HL-60 (cell line): ENCODE data around the gene PRAMEF12.
"Not testable (repeated sequence)": the region's sequence is repeated elsewhere in the genome, so short reads cannot be mapped to it uniquely, and the experiment has no call there.

Experiments used
- CTCF ChIP-seq: IDR thresholded peaks from one replicate; pipeline ENCODE4 v1.5.1; 2011; ENCODE audit warnings: low read length, control low read depth, inconsistent platforms; ENCODE audit not compliant: insufficient read depth
- POLR2AphosphoS5 ChIP-seq: IDR thresholded peaks from 2 replicates; pipeline ENCODE4 v1.6.1; 2012; ENCODE audit warnings: low read depth
- REST ChIP-seq: IDR thresholded peaks from 2 replicates; pipeline ENCODE4 v1.6.1; 2012; ENCODE audit warnings: low read depth; ENCODE audit not compliant: insufficient replicate concordance

DNA sequence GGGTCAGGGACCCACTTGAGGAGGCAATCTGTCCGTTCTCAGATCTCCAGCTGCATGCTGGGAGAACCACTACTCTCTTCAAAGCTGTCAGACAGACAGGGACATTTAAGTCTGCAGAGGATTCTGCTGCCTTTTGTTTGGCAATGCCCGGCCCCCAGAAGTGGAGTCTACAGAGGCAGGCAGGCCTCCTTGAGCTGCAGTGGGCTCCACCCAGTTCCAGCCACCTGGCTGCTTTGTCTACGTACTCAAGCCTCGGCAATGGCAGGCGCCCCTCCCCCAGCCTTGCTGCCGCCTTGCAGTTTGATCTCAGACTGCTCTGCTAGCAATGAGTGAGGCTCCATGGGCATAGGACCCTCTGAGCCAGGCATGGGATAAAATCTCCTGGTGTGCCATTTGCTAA is 45.5 kb downstream of the PRAMEF12 start:
- TF ChIP-seq CTCF, REST, POLR2AphosphoS5: not testable (repeated sequence)
